GM18505 (cell line): ENCODE measurements around the gene ZIC4.

Experiments
- ATAC-seq: cut with Tn5 transposase; IDR thresholded peaks from one replicate; pipeline ENCODE4 v1.9.1; 2021; ENCODE audit not compliant: unreplicated experiment
- POLR2A ChIP-seq: IDR thresholded peaks from 4 replicates; pipeline ENCODE4 v1.6.1; 2011; ENCODE audit warnings: borderline replicate concordance; ENCODE audit not compliant: insufficient read depth, insufficient read length; ENCODE audit errors: extremely low read depth

The ZIC4 gene

DNA sequence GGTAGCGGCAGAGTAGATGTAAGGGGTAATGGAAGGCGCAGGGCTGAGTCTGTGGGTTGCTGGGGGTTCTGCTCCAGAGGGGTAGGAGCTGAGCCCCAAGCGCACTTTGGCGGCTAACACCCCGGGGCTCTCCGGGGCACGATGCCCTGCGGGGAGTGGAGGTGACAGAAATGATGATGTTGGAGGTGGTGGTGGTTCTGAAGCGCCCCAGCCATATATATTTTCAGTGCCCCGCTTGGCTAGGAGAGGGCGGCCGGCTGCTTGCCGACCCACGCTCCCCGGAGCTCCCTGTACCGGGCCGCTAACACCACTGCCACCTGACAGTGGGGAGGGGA lies 9.7 kb downstream of the ZIC4 start:
- ATAC-seq: no peak

GRCh38 chr3:147395899-147396711 lies 10.2 kb downstream of the ZIC4 start:
- no peak for ATAC-seq
- TF ChIP-seq POLR2A: no peak

More for the DNA sequence above, 9.7 kb downstream of the ZIC4 start:
- TF ChIP-seq POLR2A: no peak

DNA sequence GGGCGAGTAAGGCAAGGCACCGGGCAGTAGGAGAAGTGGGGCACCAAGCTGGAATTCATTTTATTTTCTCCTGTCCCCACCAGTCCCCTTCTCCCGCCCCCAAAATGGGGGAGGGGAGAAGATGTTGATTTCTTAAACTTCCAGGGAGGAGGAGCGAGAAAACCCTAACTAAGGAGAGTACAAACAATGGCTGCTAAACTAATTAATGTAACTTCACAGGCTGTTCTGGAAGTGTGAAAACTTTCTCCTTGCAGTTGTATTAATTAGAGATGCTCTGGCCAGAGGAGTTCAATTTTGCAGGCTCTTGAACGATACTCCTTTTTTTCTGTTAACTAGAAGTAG lies 11.5 kb downstream of the ZIC4 start:
- ATAC-seq: no peak
- TF ChIP-seq POLR2A: no peak

DNA sequence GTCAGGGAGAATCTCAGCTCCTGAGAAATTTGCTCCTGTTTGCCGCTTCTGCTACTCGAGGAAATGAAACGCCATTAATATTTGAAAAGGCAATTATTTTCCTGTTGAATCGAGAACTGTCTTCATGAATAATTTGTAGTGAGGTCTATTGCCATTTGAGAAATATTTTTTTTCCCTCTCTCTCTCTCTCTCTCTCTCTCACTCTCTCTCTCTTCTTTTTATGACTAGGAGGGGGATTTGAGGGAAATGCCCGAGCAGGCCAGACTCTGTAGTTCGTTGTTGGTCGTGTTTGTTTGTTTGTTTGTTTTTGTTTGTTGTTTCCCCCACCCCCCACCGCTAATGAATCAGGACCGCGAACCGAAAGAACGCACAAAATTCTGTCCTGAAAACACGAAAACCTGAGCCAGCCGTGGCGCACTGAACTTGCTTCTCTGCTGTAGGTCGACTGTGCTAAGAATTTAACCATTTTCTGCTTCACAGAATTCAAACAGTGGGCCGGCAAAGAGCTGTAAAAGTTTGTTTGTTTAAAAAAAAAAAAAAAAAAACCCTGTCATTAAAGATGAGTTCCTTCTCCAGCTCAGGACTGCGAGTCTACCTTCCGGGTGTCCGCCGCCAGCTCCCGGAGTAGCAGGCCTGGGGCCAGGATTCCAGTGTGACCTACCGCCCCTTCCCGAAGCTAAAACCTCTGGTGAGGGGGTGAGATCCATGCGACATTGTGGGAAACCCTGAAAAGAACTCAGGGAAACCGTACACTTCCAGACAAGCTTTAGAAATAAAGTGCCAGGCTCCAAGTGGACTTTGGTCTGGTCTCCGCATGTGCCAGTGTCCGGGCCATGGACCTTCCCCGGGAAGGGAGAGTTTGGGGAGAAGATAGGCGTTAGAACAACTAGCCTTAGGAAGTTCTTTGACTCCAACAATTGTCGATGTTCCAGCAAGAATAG lies 12.1 kb downstream of the ZIC4 start:
- no peak for TF ChIP-seq POLR2A
- ATAC-seq: no peak

DNA sequence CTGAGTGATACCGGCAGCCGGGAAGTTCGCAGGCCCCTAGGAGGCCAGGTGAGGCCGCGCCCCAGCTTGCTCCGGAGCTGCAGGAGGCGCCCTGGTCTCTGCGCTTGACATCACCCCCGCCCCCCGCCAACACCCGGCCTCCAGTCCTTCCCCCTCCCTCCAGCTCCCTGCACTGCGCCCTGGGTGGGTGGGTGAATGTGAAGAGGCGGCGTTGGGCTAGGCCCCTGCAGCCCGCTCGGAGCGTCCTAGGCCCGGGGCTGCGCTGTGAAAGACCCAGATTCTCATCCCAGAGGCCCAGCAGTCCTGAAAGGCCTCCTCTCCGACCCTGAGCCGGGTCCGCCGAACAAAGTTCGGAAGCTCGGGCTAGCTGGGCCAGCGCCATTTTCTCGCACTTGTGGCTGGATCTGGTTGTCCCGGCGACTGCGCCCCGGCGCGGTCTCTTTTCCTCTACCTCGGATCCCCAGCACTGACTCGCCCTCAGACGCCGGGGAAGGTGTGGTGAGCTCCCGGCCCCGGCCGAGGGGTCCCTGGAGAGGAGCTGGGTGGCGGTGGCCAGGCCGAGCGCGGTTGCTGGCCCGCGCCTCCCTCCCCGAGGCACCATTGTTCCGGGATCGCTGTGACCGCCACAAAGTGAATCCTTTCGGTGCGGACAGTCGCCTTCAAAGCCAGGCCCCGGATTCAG lies 12.9 kb downstream of the ZIC4 start:
- no peak for TF ChIP-seq POLR2A
- ATAC-seq: no peak

DNA sequence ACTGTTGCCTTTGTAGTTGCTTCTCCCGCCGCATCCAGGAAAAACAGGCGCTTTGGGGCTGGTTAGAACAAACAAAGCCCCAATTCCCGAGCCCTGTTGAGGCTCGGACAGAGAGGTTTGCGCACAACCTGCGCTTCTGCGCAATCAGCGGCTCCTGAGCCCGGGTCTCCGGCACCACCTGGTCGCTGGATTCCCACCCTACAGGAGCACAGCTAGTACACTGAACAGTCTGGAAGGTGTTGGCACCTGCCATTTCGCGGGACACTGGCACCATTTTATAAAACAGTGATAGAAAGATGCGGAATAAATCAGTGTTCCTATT lies 13.8 kb downstream of the ZIC4 start:
- ATAC-seq: no peak

DNA sequence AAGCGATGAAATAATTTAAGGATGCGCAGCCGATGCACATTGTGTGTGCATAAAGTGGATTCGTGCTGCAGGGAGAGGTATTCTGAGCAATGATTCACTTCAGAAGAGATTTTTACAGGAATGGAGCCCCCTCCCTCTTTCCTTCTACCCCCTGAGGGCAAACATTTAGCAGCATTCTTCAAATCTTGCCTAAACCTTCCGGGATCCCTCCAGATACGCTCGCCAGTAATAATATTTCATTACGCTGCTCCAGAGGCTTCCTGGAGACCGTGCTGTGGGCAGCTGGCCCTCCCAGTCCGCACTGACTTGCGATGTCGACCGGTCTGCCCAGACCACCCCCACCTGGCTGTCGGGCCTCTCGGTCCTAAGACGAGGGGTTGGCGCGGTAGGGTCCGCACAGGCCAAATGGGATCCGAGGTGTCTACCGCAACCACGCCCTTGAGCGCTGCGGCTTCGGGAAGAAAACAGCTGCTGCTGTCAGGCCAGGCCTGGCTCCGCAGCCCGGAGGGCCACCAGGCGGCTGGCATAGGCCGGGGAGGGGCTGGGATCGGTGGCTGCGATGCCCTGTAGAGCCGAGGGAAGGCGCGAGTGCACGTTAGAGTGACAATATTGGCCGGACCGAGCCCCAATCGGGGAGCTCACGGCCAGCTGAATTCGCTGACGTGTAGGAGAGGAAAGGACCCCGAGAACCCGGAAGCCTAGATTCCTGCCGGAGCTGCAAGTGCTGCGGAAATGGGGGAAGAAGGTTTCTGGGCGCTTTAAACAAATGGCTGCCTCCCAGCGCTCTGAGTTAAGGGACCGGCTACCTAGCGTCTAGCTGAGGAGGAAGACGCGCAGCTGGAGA lies 14.3 kb downstream of the ZIC4 start:
- no peak for ATAC-seq
- no peak for TF ChIP-seq POLR2A

More for the DNA sequence above, 13.8 kb downstream of the ZIC4 start:
- no peak for TF ChIP-seq POLR2A

- no peak for TF ChIP-seq POLR2A
- no peak for ATAC-seq
These were observed 15.5 kb downstream of the ZIC4 start for GRCh38 chr3:147390589-147391569.

GRCh38 chr3:147389717-147390116 lies 16.6 kb downstream of the ZIC4 start:
- TF ChIP-seq POLR2A: no peak
- ATAC-seq: no peak

GRCh38 chr3:147388700-147389580 lies 17.4 kb downstream of the ZIC4 start:
- ATAC-seq: no peak
- TF ChIP-seq POLR2A: no peak

DNA sequence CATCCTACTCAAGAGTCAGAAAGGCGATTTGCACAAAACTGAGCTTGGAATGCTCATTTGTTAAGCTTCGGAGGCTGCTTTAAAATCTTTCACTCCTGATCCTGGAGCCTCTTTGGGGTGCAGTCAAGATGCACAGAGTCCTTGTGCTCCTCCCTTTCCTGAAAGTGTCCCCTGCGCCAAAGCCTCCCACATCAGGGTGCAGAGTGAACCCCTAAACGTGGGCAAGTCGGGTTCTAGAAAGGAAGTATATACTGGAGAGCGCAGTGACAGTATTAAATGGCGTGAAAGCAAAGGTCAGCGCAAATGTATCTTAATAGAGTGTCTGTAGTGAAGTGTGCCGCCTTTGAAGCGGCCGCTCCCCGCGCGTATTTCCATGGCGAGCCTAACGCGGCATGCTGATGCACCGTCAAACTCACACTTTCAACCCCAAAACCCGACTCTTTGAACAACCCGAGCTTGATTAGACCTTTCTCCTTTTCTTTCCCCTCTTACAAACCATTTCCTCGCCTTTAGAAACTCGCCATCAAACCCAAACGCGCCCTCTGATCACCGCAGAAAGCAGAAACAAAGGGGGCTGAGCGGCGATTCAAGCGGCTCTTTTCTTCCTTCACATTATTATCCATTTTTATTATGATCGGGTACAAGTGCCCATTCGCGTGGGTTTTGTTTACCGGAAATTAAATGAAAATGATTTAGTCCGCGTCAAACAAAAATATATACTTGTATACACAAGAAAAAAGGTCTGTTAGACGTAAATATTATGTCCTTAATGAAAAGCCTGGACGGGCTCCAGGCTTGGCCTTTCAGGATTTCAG lies 18.3 kb downstream of the ZIC4 start:
- TF ChIP-seq POLR2A: no peak
- ATAC-seq: no peak
